Adrenal gland (tissue), 12 donors: Measurements from ENCODE around the gene TENT4A. TPM values are rescaled to one million over a fixed set of nuclear protein-coding genes. Genes with fewer than 3 reads are reported as not detected.

ENCODE experiments used
- DNase-seq, 7 donors: peaks; one replicate each; pipeline ENCODE4 v3.0.0-alpha.2; 2019 to 2020
- H3K27ac ChIP-seq, 5 donors: fragments of 200-600 bp; sonication (generic) in 4 of 5; 1 replicate in 3 of 5; 2 replicates in 2 of 5; pipeline versions ENCODE4 v1.5.1 to v1.8.0; 2016 to 2020; ENCODE audit warnings: mild to moderate bottlenecking in 1 of 5
- H3K27me3 ChIP-seq: fragments of 200-600 bp; 2 replicates; pipeline ENCODE4 v1.8.0; 2021
- H3K36me3 ChIP-seq, 2 donors: fragments of 200-600 bp; replicated peaks in 1 of 2; 1 replicate in 1 of 2; 2 replicates in 1 of 2; pipeline versions ENCODE4 v1.5.1 to v1.8.0; 2018 to 2022
- H3K4me1 ChIP-seq, 2 donors: fragments of 200-600 bp; replicated peaks in 1 of 2; 1 replicate in 1 of 2; 2 replicates in 1 of 2; pipeline versions ENCODE4 v1.5.1 to v1.8.0; 2018 to 2021
- H3K4me3 ChIP-seq, 4 donors: fragments of 200-600 bp; sonication (generic) in 3 of 4; one replicate each; pipeline ENCODE4 v1.5.1; 2016 to 2018
- H3K9me3 ChIP-seq, 3 donors: fragments of 200-600 bp; sonication (generic) in 1 of 3; replicated peaks in 1 of 3; 1 replicate in 2 of 3; 2 replicates in 1 of 3; pipeline versions ENCODE4 v1.5.1 to v1.8.0; 2016 to 2021
- POLR2A ChIP-seq, 2 donors: fragments of 450-650 bp; IDR thresholded peaks; one replicate each; pipeline ENCODE4 v1.6.1; 2017; ENCODE audit warnings: antibody characterized with exemption in 2 of 2, mild to moderate bottlenecking in 2 of 2, moderate library complexity in 1 of 2
- WGBS, 4 donors: extraction: QIAGEN DNeasy Blood & Tissue Kit in 2 of 4; methylation state at CpG; one replicate each; pipeline versions ENCODE4 v1.1.5 to v1.1.7; 2013 to 2017; 5-methylcytosine and 5-hydroxymethylcytosine counted together
- intact Hi-C, 2 donors: fragments of 100-400 bp; cut with DNase I; formaldehyde crosslinking; loops; one replicate each; pipeline versions ENCODE4 v1.14.1 to v1.15.0; 2022 to 2023
- polyA plus RNA-seq, 3 donors: library from polyadenylated mRNA; stranded (reverse); fragments of 200-250 nt in 2 of 3; fragments of 350-450 nt in 1 of 3; fragmentation: Illumina TruSeq in 1 of 3; extraction: RNeasy Lipid Tissue Mini Kit (QIAGEN cat#74804) in 1 of 3; gene quantifications; one replicate each; pipeline ENCODE4 v1.2.3, GENCODE V29; 2013 to 2014
- total RNA-seq, 9 donors: library from RNA; depleted of rRNA in 4 of 9; stranded (reverse); fragments of >200 nt in 4 of 9; fragments of 120-200 nt in 1 of 9; fragmentation: NEBNext Ultra II Directional in 1 of 9; extraction: Animal tissue kit (Norgen Biotek cat#: 25700) in 1 of 9; gene quantifications; one replicate each; pipeline versions ENCODE4 v1.1.0 to v1.2.4, GENCODE V29; 2013 to 2023
- TF ChIP-seq, protein P1 (sequence below), 6 experiments: fragments of 450-650 bp in 4 of 6; fragments of 200-600 bp in 2 of 6; sonication (generic) in 1 of 6; IDR thresholded peaks; 1 replicate in 5 of 6; 2 replicates in 1 of 6; pipeline versions ENCODE4 v1.5.1 to v1.8.0; 2016 to 2021; ENCODE audit warnings: antibody characterized with exemption in 6 of 6, mild to moderate bottlenecking in 2 of 6, moderate library complexity in 1 of 6
- donor health status: healthy with polysubstance abuse.
- donor health status: Bipolar disorder and iron deficiency.
- donor health status: DM: yes; HTN: yes; CAD: no.
- donor health status: DM: no; HTN: no; CAD: no.
- donor health status: DM: no; HTN: no; CAD: no.
- donor health status: DM: yes; HTN: yes; CAD: no.

Gene TENT4A
- total and polyA plus RNA-seq, 12 donors = 9.1 to 24.4 (median 14.4) TPM

DNA sequence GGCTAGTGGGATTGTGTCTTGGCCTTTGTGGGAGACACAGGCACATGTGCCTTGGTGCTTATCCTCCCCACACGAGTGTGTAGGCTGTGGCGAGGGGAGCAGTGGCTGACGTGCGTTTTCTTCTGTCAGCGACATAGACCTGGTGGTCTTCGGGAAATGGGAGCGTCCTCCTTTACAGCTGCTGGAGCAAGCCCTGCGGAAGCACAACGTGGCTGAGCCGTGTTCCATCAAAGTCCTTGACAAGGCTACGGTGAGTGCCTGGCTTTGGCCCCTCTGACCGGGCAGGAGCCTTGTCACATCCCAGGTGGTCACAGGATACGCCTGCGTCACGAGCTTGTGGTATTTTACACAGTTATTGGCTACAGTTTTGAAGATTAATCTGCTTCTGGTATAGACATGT, 26.4 kb downstream of the TENT4A start:
- Histone ChIP-seq H3K27me3 (no peaks in the 10 kb centered on the region), H3K4me1 (peaks cover under 1 to 8% of the 10 kb centered on the region in 2 donors), H3K9me3 (no peaks in the 10 kb centered on the region), H3K27ac (no peak overlapping the region), H3K4me3 (no peak overlapping the region), H3K36me3 (peaks cover 0 to 52% of the 10 kb centered on the region in 2 donors)
- TF ChIP-seq, protein P1, sequence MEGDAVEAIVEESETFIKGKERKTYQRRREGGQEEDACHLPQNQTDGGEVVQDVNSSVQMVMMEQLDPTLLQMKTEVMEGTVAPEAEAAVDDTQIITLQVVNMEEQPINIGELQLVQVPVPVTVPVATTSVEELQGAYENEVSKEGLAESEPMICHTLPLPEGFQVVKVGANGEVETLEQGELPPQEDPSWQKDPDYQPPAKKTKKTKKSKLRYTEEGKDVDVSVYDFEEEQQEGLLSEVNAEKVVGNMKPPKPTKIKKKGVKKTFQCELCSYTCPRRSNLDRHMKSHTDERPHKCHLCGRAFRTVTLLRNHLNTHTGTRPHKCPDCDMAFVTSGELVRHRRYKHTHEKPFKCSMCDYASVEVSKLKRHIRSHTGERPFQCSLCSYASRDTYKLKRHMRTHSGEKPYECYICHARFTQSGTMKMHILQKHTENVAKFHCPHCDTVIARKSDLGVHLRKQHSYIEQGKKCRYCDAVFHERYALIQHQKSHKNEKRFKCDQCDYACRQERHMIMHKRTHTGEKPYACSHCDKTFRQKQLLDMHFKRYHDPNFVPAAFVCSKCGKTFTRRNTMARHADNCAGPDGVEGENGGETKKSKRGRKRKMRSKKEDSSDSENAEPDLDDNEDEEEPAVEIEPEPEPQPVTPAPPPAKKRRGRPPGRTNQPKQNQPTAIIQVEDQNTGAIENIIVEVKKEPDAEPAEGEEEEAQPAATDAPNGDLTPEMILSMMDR (IDR thresholded peaks at IDR 0.05) = no peak
- no peak for TF ChIP-seq POLR2A (IDR thresholded peaks at IDR 0.05)
- WGBS, 4 donors = 89 to 91% (median 91%) methylated on average over 15 of the region's 15 CpGs
- peak in 1 of 7 donors; percentile 41 for DNase-seq
- intact Hi-C loops = loop anchor here (10.0 kb wide), 2 partner anchors 105 to 1245 kb away; partner anchors contain the start of genes NSUN2 (in 1 of the 2) and SRD5A1 (in 1 of the 2)

DNA sequence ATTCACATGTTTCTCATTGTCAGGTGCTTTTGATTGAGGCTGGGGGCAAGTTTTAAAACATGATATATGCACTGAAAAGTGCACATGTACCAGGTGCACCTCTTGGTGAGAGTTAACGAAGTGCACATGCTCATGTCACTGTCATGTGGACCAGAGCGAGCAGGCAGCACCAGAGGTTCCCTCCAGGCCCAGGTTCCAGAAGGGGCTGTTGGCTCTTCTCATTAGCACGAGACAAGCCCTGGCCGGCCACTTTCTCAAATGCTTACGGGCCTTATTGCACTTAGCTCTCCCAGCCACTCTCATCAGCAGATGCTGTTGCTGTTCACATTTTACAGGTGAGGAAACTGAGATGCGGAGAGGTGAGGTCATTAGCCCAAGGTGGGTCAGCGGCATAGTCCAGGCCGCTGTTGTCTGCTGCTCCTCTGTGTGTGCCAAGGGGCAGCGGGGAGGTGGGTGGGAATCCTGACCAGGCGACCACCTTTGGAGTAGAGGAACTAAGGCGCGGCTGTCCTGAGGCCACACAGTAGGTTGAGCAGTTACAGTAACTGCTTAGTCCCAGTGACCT, 27.4 kb downstream of the TENT4A start:
- H3K36me3 ChIP-seq = peaks cover 0 to 54% of the 10 kb centered on the region in 2 donors
- no peaks in the 10 kb centered on the region for H3K4me1 ChIP-seq
- no peak overlapping the region for H3K27ac ChIP-seq
- 89 to 99% (median 95%) methylated on average over 10 to 12 of the region's 12 CpGs for WGBS, 4 donors
- no peaks in the 10 kb centered on the region for H3K9me3 ChIP-seq
- no peak for TF ChIP-seq POLR2A (IDR thresholded peaks at IDR 0.05)
- TF ChIP-seq, protein P1 (IDR thresholded peaks at IDR 0.05) = no peak
- no peak overlapping the region for H3K4me3 ChIP-seq
- peak in 1 of 7 donors; percentile 44 for DNase-seq
- H3K27me3 ChIP-seq = no peaks in the 10 kb centered on the region
- intact Hi-C loops = loop anchor here (10.0 kb wide), 2 partner anchors 106 to 1246 kb away; partner anchors contain the start of genes NSUN2 (in 1 of the 2) and SRD5A1 (in 1 of the 2)

DNA sequence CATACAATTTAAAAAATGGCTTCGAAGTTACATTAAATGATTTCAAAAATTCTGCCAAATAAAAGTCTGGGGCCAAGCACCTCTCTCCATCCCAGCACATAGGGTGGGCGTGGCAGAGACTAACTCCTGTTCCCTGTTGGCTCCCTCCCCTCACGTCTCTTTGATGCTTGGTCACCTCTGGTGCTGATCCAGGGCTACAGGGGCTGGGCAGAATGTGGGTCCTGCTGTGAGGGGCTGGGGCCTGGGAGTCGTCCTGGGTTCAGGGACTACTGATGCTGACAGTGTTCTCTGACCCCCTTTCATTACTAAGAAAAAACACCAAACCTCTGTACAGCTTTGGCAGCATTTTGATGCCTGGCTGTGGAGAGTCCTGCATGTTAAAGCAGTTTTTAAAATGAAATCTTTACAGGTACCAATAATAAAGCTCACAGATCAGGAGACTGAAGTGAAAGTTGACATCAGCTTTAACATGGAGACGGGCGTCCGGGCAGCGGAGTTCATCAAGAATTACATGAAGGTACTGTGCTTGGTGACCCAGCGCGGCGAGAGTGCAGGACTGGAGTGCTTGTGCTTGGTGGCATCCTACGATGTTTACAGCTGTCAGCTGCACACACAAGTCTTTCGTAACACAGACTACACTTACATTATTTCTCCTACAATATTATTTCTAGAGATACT, 29.0 kb downstream of the TENT4A start:
- Histone ChIP-seq H3K27ac (no peak overlapping the region), H3K36me3 (peaks cover 0 to 68% of the 10 kb centered on the region in 2 donors), H3K27me3 (no peaks in the 10 kb centered on the region), H3K4me1 (no peaks in the 10 kb centered on the region), H3K9me3 (no peaks in the 10 kb centered on the region), H3K4me3 (no peak overlapping the region)
- TF ChIP-seq, protein P1 (IDR thresholded peaks at IDR 0.05) = no peak
- TF ChIP-seq POLR2A (IDR thresholded peaks at IDR 0.05) = no peak
- peak in 2 of 7 donors; percentile 15 to 49 for DNase-seq
- intact Hi-C loops = loop anchor here (10.0 kb wide), 2 partner anchors 107 to 1247 kb away; partner anchors contain the start of genes NSUN2 (in 1 of the 2) and SRD5A1 (in 1 of the 2)
- 91 to 92% (median 91%) methylated on average over 13 of the region's 13 CpGs for WGBS, 4 donors

DNA sequence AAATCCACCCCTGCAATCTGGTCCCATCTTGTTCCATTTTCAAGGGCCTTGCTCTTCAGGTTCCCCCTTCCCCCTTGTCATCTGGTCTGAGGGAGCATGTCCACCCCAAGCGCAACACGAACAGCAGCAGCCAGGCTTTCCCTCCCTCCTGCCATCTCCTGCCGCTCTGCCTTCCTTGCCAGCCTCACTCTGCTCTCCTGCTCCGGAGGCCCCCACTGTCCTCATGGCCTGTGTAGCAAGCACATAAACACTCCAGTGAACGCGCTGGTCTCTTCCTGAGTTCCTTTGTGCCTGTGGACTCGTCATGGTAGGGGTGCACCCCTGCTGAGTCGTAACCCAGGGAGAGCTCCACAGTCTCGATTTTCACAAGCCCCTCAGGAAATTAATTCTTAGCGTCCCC, 29.9 kb downstream of the TENT4A start:
- Histone ChIP-seq H3K27me3 (no peaks in the 10 kb centered on the region), H3K4me1 (no peaks in the 10 kb centered on the region), H3K9me3 (no peaks in the 10 kb centered on the region), H3K4me3 (no peak overlapping the region), H3K27ac (no peak overlapping the region), H3K36me3 (peaks cover 0 to 60% of the 10 kb centered on the region in 2 donors)
- peak in 1 of 7 donors; percentile 43 for DNase-seq
- intact Hi-C loops = loop anchor here (10.0 kb wide), 2 partner anchors 108 to 1248 kb away; partner anchors contain the start of genes NSUN2 (in 1 of the 2) and SRD5A1 (in 1 of the 2)
- WGBS, 4 donors = 83 to 90% (median 88%) methylated on average over 10 of the region's 10 CpGs
- TF ChIP-seq, protein P1 (IDR thresholded peaks at IDR 0.05) = no peak
- no peak for TF ChIP-seq POLR2A (IDR thresholded peaks at IDR 0.05)
